Measurements from ENCODE around the gene VILL. TPM values are rescaled to one million over a fixed set of nuclear protein-coding genes. Genes with fewer than 3 reads are reported as not detected.

VILL gene
- total RNA-seq, 1 experiment from 2014 or later, result 1.2 TPM

- no peak overlapping the region for H2AFZ ChIP-seq (ENCODE audit: low read depth, low read length, poor library complexity, severe bottlenecking)
- H4K20me1 ChIP-seq (ENCODE audit: insufficient read depth), result no peaks in the 10 kb centered on the region
- H3K9me3 ChIP-seq (ENCODE audit: control insufficient read depth in 1 of 2, insufficient read depth in 1 of 2, low read depth in 1 of 2, low read length in 2 of 2), result no peaks in the 10 kb centered on the region
- H3K27me3 ChIP-seq (ENCODE audit: insufficient read depth, low read length), result no peaks in the 10 kb centered on the region
- ChIA-PET CTCF (no interaction called here), RAD21 (ENCODE audit: low non-redundant PET in 1 of 2, low total read pairs in 2 of 2, uncharacterized antibody in 2 of 2, unreplicated experiment in 2 of 2) (no interaction called here), POLR2A (no interaction called here)
- peaks cover 10 to 30% of the 10 kb centered on the region in 2 experiments; a peak in 3 of 4 replicates for H3K4me1 ChIP-seq (ENCODE audit: control insufficient read depth in 1 of 2, insufficient read depth in 2 of 2, low read length in 2 of 2)
- H3K79me2 ChIP-seq (ENCODE audit: insufficient read depth, low read length), result no peaks in the 10 kb centered on the region
- H3K4me2 ChIP-seq (ENCODE audit: low read length), result no peak overlapping the region
- TF ChIP-seq FOSL1 (IDR thresholded peaks at IDR 0.05; ENCODE audit: low read depth) (no peak), TCF7L2 (IDR thresholded peaks at IDR 0.05; ENCODE audit: borderline replicate concordance, extremely low read depth, insufficient read depth, insufficient read length) (no peak), REST (IDR thresholded peaks at IDR 0.05; ENCODE audit: low read depth) (no peak), POLR2A (IDR thresholded peaks at IDR 0.05; ENCODE audit: borderline replicate concordance, extremely low read depth, insufficient read depth, insufficient read length) (no peak), SIN3A (IDR thresholded peaks at IDR 0.05; ENCODE audit: low read depth) (no peak), ATF3 (IDR thresholded peaks at IDR 0.05) (no peak), CEBPB (IDR thresholded peaks at IDR 0.05; ENCODE audit: low read depth) (no peak)
- H3K9ac ChIP-seq (ENCODE audit: low read length), result no peak overlapping the region
- H3K9me2 ChIP-seq (ENCODE audit: insufficient read depth), result no peaks in the 10 kb centered on the region
- H3K36me3 ChIP-seq (ENCODE audit: control insufficient read depth in 1 of 2, insufficient read depth in 2 of 2, low read length in 2 of 2), result no peaks in the 10 kb centered on the region
- DNase-seq (ENCODE audit: low read depth, low spot score) (no peak), ATAC-seq (no peak)
- H3K27ac ChIP-seq (ENCODE audit: low read depth, low read length), result no peak overlapping the region
- no TSS peak for BruUV-seq (replicated peaks)
- no peak overlapping the region for H3K4me3 ChIP-seq (replicated peaks in 1 of 2; ENCODE audit: low read depth in 1 of 2, low read length in 2 of 2)
- intact Hi-C loops (cut with micrococcal nuclease), result no loop called here
Observed at GRCh38 chr3:37991109-37991508, 523 bp downstream of the VILL start.

- BruUV-seq (replicated peaks), result no TSS peak
- Histone ChIP-seq H3K4me3 (replicated peaks in 1 of 2; ENCODE audit: low read depth in 1 of 2, low read length in 2 of 2) (no peak overlapping the region), H3K27ac (ENCODE audit: low read depth, low read length) (no peak overlapping the region), H3K9me2 (ENCODE audit: insufficient read depth) (no peaks in the 10 kb centered on the region), H2AFZ (ENCODE audit: low read depth, low read length, poor library complexity, severe bottlenecking) (no peak overlapping the region), H3K36me3 (ENCODE audit: control insufficient read depth in 1 of 2, insufficient read depth in 2 of 2, low read length in 2 of 2) (no peaks in the 10 kb centered on the region), H3K4me2 (ENCODE audit: low read length) (no peak overlapping the region), H3K4me1 (ENCODE audit: control insufficient read depth in 1 of 2, insufficient read depth in 2 of 2, low read length in 2 of 2) (peaks cover 7 to 30% of the 10 kb centered on the region in 2 experiments; a peak in 3 of 4 replicates), H3K27me3 (ENCODE audit: insufficient read depth, low read length) (no peaks in the 10 kb centered on the region), H3K79me2 (ENCODE audit: insufficient read depth, low read length) (no peaks in the 10 kb centered on the region), H4K20me1 (ENCODE audit: insufficient read depth) (no peaks in the 10 kb centered on the region), H3K9ac (ENCODE audit: low read length) (no peak overlapping the region), H3K9me3 (ENCODE audit: control insufficient read depth in 1 of 2, insufficient read depth in 1 of 2, low read depth in 1 of 2, low read length in 2 of 2) (no peaks in the 10 kb centered on the region)
- CTCF ChIA-PET, result no interaction called here
- intact Hi-C loops (cut with micrococcal nuclease), result no loop called here
- TF ChIP-seq ZNF274 (IDR thresholded peaks at IDR 0.05; ENCODE audit: low read depth, low read length), result no peak
- TF ChIP-seq SRF (IDR thresholded peaks at IDR 0.05; ENCODE audit: low read depth), result no peak
- no peak for TF ChIP-seq ATF3 (IDR thresholded peaks at IDR 0.05)
- no peak for TF ChIP-seq RAD21 (IDR thresholded peaks at IDR 0.05; ENCODE audit: low read depth)
- TF ChIP-seq MAX (IDR thresholded peaks at IDR 0.05), result no peak
- no peak for TF ChIP-seq SIN3A (IDR thresholded peaks at IDR 0.05; ENCODE audit: low read depth)
- no peak for TF ChIP-seq EGR1 (IDR thresholded peaks at IDR 0.05; ENCODE audit: low read depth)
- TF ChIP-seq CTCF (IDR thresholded peaks at IDR 0.05 in 2 of 3, conservative IDR thresholded peaks at IDR 0.05 in 1 of 3; ENCODE audit: borderline replicate concordance in 1 of 3, insufficient read depth in 1 of 3, low read depth in 2 of 3, low read length in 2 of 3), result no peak
- TF ChIP-seq CEBPB (IDR thresholded peaks at IDR 0.05; ENCODE audit: low read depth), result no peak
- RAD21 ChIA-PET (ENCODE audit: low non-redundant PET in 1 of 2, low total read pairs in 2 of 2, uncharacterized antibody in 2 of 2, unreplicated experiment in 2 of 2), result no interaction called here
- POLR2A ChIA-PET, result no interaction called here
- DNase-seq (ENCODE audit: low read depth, low spot score), result no peak
- ATAC-seq, result no peak
Observed at GRCh38 chr3:37991823-37992222, 1.2 kb downstream of the VILL start.
